Measurements from ENCODE around the gene GNG11. TPM values are rescaled to one million over a fixed set of nuclear protein-coding genes. Genes with fewer than 3 reads are reported as not detected.

GNG11 gene
- total RNA-seq, 4 donors from 2014 or later = 23.9 to 106 (median 40.9) TPM

GRCh38 chr7:93938293-93938692 is 16.8 kb downstream of the GNG11 start:
- no peak for DNase-seq (ENCODE audit: low spot score)
- TF ChIP-seq CTCF (IDR thresholded peaks at IDR 0.05) = no peak
- no peak for ATAC-seq (ENCODE audit: low FRiP score)

GRCh38 chr7:93941945-93942344 is 20.4 kb downstream of the GNG11 start:
- DNase-seq (ENCODE audit: low spot score) (no peak), ATAC-seq (ENCODE audit: low FRiP score) (no peak)
- TF ChIP-seq CTCF (IDR thresholded peaks at IDR 0.05) = no peak

- ATAC-seq (ENCODE audit: low FRiP score) = no peak
- TF ChIP-seq CTCF (IDR thresholded peaks at IDR 0.05) = no peak
These were observed 22.4 kb downstream of the GNG11 start for GRCh38 chr7:93943816-93944540.

GRCh38 chr7:93944673-93945072 is 23.1 kb downstream of the GNG11 start:
- no peak for ATAC-seq (ENCODE audit: low FRiP score)
- no peak for TF ChIP-seq CTCF (IDR thresholded peaks at IDR 0.05)
- DNase-seq (ENCODE audit: low spot score) = no peak

More at GRCh38 chr7:93943816-93944540, 22.4 kb downstream of the GNG11 start:
- no peak for DNase-seq (ENCODE audit: low spot score)

GRCh38 chr7:93945083-93945482 is 23.5 kb downstream of the GNG11 start:
- ATAC-seq (ENCODE audit: low FRiP score) = no peak
- no peak for TF ChIP-seq CTCF (IDR thresholded peaks at IDR 0.05)
- DNase-seq (ENCODE audit: low spot score) = no peak

GRCh38 chr7:93945756-93946535 is 24.4 kb downstream of the GNG11 start:
- ATAC-seq (ENCODE audit: low FRiP score) = no peak
- DNase-seq (ENCODE audit: low spot score) = no peak
- TF ChIP-seq CTCF (IDR thresholded peaks at IDR 0.05) = no peak

Data from omental fat pad (tissue), 4 donors.